Stimulated activated CD8-positive, alpha-beta memory T cell treated with anti-CD3 and anti-CD28 coated beads, Interleukin-15, amount 100 ng/mL, for 4 hours (primary cell): ENCODE results near the gene TM4SF1.
"Not testable (repeated sequence)": the region's sequence is repeated elsewhere in the genome, so short reads cannot be mapped to it uniquely, and the experiment has no call there.

ENCODE experiments used
- DNase-seq, 2 donors: peaks; one replicate each; pipeline ENCODE4 v3.0.0-alpha.2; 2020; ENCODE audit warnings: low read depth in 2 of 2

Gene TM4SF1

GRCh38 chr3:149343951-149344350 lies 33.5 kb downstream of the TM4SF1 start:
- DNase-seq, result no peak

DNA sequence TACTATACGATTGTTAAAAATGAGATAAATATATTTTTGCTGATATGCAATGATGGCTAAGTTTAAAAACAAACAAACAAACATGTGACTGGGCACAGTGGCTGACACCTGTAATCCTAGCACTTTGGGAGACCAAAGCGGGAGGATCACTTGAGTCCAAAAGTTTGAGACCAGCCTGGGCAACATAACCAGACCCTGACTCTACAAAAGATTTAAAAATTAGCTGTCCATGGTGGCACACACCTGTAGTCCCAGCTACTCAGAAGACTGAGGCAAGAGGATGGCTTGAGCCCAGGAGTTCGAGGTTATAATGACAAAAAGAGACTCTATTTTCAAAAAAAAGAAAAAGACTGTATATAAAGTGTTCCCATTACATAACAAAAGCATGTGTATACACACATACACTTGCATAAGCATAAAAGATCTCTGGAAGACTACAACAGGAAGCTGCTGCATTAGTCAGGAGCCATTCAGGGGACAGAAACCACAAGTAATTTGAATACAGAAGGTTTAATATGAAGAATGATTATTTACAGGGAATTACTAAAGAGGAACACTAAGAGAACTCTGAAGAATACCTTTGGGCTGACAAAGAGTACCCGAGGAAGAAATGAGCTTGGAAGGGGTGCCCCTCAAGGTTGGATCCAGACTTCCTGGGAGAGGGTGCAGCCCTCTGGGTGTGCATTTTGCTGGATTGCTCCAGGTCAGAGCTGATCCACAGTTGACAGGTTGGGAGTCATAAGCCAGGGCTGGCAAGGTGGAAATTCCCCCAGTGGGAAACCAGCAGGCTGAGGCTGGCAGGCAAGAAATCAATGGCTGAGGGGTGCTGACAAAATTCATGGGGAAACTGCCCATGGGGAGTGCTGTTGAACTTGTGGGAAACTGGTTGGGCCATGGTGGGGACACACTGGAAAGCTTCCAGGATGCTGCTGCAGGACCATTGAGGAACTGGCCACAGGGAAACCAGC lies 34.8 kb downstream of the TM4SF1 start:
- no peak for DNase-seq

DNA sequence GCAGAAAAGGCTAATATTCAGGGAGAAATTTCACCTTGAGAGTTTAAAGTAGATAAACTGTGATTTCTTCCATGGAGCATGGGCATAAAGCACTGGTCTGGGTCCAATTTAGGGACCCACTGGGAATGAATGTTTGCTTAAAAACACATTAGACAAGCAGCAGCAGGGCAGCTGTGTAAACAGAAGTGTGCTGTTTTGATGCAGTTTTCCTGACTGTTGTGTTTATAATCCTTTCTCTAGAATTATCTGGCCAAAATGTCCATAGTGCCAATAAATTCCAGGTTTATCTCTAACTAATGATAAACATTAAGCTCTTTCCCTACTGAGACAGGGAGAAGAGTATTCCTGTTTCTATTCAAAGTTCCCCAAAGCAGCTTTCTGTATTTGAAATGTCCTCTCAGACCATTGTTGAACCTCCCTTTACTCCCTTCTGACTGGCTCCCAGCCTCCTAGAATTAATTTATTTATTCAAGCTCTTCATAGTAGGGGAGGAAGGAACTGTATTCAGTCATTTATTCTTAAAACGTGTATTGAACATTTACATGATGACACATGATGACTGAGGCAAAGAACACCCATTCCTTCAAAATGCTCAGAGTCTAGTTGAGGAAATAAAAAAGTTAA lies 37.0 kb downstream of the TM4SF1 start:
- no peak for DNase-seq

DNA sequence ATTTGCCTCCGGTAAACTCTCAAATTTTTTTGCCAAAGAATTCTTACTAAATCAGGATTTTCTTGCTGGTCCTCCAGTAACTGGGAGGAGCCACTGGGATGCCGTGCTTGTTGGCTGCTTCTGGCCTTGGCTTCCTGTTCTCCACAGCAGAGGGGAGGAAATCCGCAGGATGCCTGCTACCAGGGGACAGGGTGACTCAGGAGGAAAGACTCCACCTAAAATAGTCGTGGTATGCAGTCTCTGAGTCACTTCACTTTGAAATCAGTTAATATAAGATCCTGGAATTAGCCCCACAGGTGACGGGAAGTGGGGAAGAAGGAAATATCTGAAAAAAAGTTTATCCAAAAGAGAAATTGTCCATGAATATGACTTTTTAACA lies 37.5 kb downstream of the TM4SF1 start:
- no peak for DNase-seq

DNA sequence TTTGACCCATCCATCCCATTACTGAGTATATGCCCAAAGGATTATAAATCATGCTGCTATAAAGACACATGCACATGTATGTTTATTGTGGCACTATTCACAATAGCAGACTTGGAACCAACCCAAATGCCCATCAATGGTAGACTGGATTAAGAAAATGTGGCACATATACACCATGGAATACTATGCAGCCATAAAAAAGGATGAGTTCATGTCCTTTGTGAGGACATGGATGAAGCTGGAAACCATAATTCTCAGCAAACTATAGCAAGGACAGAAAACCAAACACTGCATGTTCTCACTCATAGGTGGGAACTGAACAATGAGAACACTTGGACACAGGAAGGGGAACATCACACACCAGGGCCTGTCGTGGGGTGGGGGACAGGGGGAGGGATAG lies 40.0 kb downstream of the TM4SF1 start:
- not testable (repeated sequence) for DNase-seq

- no peak for DNase-seq
These were observed 40.5 kb downstream of the TM4SF1 start for GRCh38 chr3:149336925-149337324.

DNA sequence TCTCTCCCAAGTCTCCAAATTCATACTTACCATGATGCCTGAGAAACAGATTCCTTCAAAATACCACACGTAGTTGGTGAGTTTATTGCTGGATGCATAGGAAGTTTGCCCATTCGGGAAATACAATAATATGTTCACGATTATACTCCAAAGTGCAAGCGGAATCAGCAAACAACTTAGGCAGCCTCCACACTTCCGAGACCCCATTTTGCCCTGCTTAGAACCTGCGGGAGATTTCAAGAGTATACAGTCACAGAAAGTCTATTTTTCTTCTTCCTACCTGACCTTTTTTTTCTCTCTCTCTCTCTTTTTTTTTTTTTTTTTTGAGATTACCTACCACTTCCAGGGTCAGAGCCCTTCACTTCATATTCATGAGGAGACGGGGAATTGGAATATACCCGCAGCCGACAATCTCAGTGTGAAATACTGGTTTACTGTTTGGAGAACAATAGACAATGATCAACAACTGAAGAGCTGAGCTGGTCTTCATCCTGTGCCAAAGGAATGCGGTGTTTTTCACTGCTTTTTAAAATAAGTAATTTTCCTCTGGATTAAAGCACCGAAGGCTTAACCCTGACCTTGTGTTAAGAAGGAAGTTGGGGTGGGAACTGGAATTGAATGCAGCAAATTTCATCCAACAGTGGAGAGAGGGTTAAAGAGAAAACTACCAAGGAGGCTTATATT lies 44.1 kb downstream of the TM4SF1 start, which contains the start of gene TM4SF18:
TSS of gene TM4SF18 (minus strand) at position 461 of the 684 bp plus-strand sequence. CDS start at position 207, 254 bp downstream.
- no peak for DNase-seq

GRCh38 chr3:149332771-149333170 lies 44.7 kb downstream of the TM4SF1 start:
- no peak for DNase-seq

GRCh38 chr3:149332227-149332765 lies 45.2 kb downstream of the TM4SF1 start:
- no peak for DNase-seq

GRCh38 chr3:149331396-149331795 lies 46.1 kb downstream of the TM4SF1 start:
- DNase-seq, result no peak

DNA sequence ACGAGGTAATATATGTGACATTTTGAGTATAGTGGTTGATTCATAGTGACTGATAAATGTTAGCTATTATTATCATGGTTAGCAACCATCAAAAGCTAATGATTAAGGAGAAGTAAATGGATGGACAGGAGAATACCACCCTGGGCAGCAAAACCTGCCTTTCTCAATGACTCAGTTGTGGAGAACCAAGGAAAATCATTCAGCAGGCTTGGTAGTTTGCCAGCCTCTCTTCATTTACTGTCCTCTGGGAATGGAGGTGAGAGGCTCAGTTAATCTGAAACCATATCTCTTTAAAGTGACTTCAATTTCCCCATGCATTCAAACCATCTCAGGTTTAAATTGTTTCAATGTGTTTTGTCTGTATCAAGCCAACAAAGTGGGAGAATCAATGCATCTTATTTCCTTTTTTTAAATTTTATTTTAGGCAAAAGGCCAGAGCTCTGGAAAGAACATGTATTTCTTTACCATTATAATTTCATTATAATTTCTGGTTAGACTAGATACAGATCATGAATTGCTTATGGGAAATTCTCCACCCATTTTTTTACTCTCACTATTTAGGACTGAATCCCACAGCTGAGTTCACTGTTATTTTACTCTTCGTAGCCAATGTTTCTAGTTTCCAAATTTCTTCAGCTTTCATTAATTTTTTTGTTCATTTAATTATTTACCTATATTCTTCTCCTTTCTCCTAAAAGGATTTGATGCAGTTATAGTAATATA lies 46.7 kb downstream of the TM4SF1 start:
- no peak for DNase-seq

GRCh38 chr3:149327156-149327555 lies 50.3 kb downstream of the TM4SF1 start:
- no peak for DNase-seq

- DNase-seq, result no peak
These were observed 51.9 kb downstream of the TM4SF1 start for GRCh38 chr3:149325581-149325980.

DNA sequence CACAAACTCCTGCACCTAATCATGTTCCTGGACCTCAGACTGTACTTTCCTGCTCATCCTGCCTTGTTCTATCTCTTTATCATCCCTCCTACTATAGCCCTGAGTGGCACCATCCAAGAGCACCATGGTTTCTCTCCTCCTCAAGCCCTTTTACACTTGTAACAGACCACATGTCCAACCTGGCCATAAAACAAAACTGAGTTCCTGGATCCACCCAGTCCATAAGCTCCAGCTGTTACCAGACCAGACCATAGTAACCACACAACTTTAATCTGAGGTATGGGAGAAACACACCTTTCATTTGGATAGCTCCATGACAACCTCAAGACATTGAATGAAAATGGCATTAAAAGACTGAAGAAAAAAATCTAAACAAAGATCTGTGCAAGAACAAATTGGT lies 53.1 kb downstream of the TM4SF1 start:
- DNase-seq, result no peak

- no peak for DNase-seq
These were observed 55.8 kb downstream of the TM4SF1 start for GRCh38 chr3:149321640-149322039.

DNA sequence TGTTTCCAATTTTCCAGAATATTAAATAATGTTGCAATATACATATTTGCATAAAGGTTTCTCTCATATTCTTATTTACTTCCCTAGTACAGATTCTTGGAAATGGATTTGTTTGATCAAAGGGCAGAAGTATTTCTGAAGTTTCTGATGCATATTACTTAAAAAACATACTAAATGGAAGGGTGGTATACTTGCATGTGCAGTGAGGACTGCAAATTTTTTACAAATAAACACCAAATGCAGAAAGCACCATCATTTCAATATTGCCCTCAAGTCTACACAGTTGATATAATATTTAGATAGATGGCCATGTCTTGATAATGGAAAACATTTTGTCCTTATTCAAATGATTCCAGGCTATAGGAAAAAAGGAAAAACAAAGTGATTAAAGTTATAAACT lies 56.3 kb downstream of the TM4SF1 start:
- no peak for DNase-seq

DNA sequence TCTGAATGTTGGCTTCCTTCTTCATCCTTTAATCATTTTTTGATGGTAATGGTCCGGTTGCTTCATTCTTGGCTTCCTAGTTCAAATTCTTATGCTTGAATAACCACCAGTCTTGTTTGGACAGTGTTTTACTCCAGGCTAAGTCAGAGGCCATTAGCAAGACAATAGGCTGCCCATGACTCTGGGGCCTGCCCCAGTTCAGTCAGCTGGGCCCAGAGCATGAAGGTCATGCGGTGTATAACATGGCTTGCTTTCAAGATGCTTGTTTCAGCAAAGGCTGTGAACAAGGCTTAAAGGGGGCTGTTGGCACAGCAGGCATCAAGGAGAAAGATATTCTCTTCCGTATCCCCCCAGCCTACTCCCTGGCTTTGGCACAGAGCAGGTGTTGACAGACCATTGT lies 57.7 kb downstream of the TM4SF1 start:
- no peak for DNase-seq
